ENCODE measurements around the gene LTBP2.

GRCh38 chr14:74585406-74586335 is 26.4 kb downstream of the LTBP2 start:
- TF ChIP-seq EZH2phosphoT487 (IDR thresholded peaks at IDR 0.05; ENCODE audit: borderline replicate concordance, low read length) (no peak), CTCF (conservative IDR thresholded peaks at IDR 0.05; ENCODE audit: low read depth, low read length) (no peak), EZH2 (IDR thresholded peaks at IDR 0.05; ENCODE audit: low read length, unreplicated experiment) (no peak)
